MM.1S (cell line): Measurements from ENCODE around the gene GDPGP1.

Source experiments
- DNase-seq: peaks from one replicate; pipeline ENCODE4 v3.0.0-alpha.2; 2015
- H2AFZ ChIP-seq: fragments of 300-600 bp; sonication (generic); 2 replicates; pipeline ENCODE4 v1.6.0; 2016; ENCODE audit warnings: antibody characterized with exemption, low read length
- H3F3A ChIP-seq: fragments of 300-600 bp; sonication (generic); 2 replicates; pipeline ENCODE4 v1.6.1; 2016; ENCODE audit warnings: mild to moderate bottlenecking, antibody characterized with exemption, low read length, moderate library complexity, mixed read lengths; ENCODE audit not compliant: insufficient read depth
- H3K27ac ChIP-seq: fragments of 300-600 bp; sonication (generic); 2 replicates; pipeline ENCODE4 v1.5.1; 2016; ENCODE audit warnings: mild to moderate bottlenecking, low read length
- H3K27me3 ChIP-seq: fragments of 300-600 bp; sonication (generic); replicated peaks from 2 replicates; pipeline ENCODE4 v1.6.0; 2016; ENCODE audit warnings: low read length; ENCODE audit not compliant: insufficient read depth
- H3K36me3 ChIP-seq: fragments of 300-600 bp; sonication (generic); replicated peaks from 2 replicates; pipeline ENCODE4 v1.6.1; 2016; ENCODE audit warnings: mild to moderate bottlenecking, low read length, mixed read lengths; ENCODE audit not compliant: insufficient read depth
- H3K4me1 ChIP-seq: fragments of 300-600 bp; sonication (generic); 2 replicates; pipeline ENCODE4 v1.6.1; 2016; ENCODE audit warnings: low read length, mixed read lengths
- H3K4me2 ChIP-seq: fragments of 300-600 bp; sonication (generic); 2 replicates; pipeline ENCODE4 v1.6.0; 2016; ENCODE audit warnings: low read depth, low read length
- H3K4me3 ChIP-seq: fragments of 300-600 bp; sonication (generic); 2 replicates; pipeline ENCODE4 v1.5.1; 2016; ENCODE audit warnings: low read length, mixed read lengths
- H3K79me2 ChIP-seq: fragments of 300-600 bp; sonication (generic); 2 replicates; pipeline ENCODE4 v1.6.1; 2016; ENCODE audit warnings: mixed run types, low read length, mixed read lengths
- H3K9ac ChIP-seq: fragments of 300-600 bp; sonication (generic); 2 replicates; pipeline ENCODE4 v1.6.1; 2016; ENCODE audit warnings: low read length, mixed read lengths
- H3K9me2 ChIP-seq: fragments of 300-600 bp; sonication (generic); replicated peaks from 2 replicates; pipeline ENCODE4 v1.6.1; 2016; ENCODE audit warnings: mild to moderate bottlenecking, low read length, mixed read lengths; ENCODE audit not compliant: insufficient read depth
- H3K9me3 ChIP-seq: fragments of 300-600 bp; sonication (generic); replicated peaks from 2 replicates; pipeline ENCODE4 v1.6.1; 2016; ENCODE audit warnings: mild to moderate bottlenecking, low read length, mixed read lengths; ENCODE audit not compliant: insufficient read depth
- H4K20me1 ChIP-seq: fragments of 300-600 bp; sonication (generic); 2 replicates; pipeline ENCODE4 v1.6.1; 2016; ENCODE audit warnings: mild to moderate bottlenecking, low read length, moderate library complexity, mixed read lengths; ENCODE audit not compliant: insufficient read depth
- EZH2 ChIP-seq: fragments of 300-600 bp; sonication (generic); optimal IDR thresholded peaks from 2 replicates; pipeline ENCODE3; 2017; ENCODE audit warnings: low read depth, mild to moderate bottlenecking, antibody characterized with exemption, low read length, mixed read lengths
- EZH2phosphoT487 ChIP-seq: fragments of 300-600 bp; sonication (generic); IDR thresholded peaks from 2 replicates; pipeline ENCODE4 v1.6.1; 2018; ENCODE audit warnings: antibody characterized with exemption, low read length
- TF ChIP-seq, protein P1 (sequence below): fragments of 300-600 bp; sonication (generic); IDR thresholded peaks from 2 replicates; pipeline ENCODE4 v1.5.1; 2016; ENCODE audit warnings: antibody characterized with exemption, low read length, mixed read lengths

GDPGP1 gene

DNA sequence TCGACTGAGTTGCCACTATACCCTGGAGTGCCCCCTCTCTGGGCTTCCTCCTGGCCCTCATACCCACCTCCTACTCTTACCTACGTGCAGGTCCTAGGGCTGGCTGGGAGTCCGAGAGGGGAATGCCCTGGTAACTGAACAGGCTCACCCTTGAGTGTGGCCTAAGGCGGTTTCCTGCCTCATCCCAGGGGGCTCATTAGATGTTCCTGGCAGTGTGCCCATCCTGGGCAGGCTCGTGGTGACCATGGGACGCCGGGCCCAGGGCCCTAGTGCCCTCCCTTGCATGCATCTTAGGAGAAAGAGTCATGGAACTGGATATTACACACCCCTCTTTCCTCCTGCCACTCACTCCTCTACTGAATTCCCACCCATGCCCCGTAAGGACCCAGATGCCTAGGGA, 30.1 kb upstream of the GDPGP1 start:
- Histone ChIP-seq H3K4me2 (no peak overlapping the region), H3K9ac (no peak overlapping the region), H3K9me2 (no peaks in the 10 kb centered on the region), H3K9me3 (no peaks in the 10 kb centered on the region), H3K4me3 (no peak overlapping the region), H4K20me1 (0 out of 2 replicates have a peak, but pooled peaks cover 3% of the 10 kb centered on the region), H3F3A (peaks cover 12% of the 10 kb centered on the region; the same call in 1 of the 2 replicates), H3K36me3 (0 out of 2 replicates have a peak, but pooled peaks cover 3% of the 10 kb centered on the region), H3K27ac (no peak overlapping the region), H3K27me3 (no peaks in the 10 kb centered on the region), H3K79me2 (peaks cover 70% of the 10 kb centered on the region), H3K4me1 (peaks cover 10% of the 10 kb centered on the region), H2AFZ (no peak overlapping the region)
- no peak for TF ChIP-seq EZH2phosphoT487
- TF ChIP-seq, protein P1, sequence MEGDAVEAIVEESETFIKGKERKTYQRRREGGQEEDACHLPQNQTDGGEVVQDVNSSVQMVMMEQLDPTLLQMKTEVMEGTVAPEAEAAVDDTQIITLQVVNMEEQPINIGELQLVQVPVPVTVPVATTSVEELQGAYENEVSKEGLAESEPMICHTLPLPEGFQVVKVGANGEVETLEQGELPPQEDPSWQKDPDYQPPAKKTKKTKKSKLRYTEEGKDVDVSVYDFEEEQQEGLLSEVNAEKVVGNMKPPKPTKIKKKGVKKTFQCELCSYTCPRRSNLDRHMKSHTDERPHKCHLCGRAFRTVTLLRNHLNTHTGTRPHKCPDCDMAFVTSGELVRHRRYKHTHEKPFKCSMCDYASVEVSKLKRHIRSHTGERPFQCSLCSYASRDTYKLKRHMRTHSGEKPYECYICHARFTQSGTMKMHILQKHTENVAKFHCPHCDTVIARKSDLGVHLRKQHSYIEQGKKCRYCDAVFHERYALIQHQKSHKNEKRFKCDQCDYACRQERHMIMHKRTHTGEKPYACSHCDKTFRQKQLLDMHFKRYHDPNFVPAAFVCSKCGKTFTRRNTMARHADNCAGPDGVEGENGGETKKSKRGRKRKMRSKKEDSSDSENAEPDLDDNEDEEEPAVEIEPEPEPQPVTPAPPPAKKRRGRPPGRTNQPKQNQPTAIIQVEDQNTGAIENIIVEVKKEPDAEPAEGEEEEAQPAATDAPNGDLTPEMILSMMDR: no peak
- TF ChIP-seq EZH2: no peak
- no peak for DNase-seq

DNA sequence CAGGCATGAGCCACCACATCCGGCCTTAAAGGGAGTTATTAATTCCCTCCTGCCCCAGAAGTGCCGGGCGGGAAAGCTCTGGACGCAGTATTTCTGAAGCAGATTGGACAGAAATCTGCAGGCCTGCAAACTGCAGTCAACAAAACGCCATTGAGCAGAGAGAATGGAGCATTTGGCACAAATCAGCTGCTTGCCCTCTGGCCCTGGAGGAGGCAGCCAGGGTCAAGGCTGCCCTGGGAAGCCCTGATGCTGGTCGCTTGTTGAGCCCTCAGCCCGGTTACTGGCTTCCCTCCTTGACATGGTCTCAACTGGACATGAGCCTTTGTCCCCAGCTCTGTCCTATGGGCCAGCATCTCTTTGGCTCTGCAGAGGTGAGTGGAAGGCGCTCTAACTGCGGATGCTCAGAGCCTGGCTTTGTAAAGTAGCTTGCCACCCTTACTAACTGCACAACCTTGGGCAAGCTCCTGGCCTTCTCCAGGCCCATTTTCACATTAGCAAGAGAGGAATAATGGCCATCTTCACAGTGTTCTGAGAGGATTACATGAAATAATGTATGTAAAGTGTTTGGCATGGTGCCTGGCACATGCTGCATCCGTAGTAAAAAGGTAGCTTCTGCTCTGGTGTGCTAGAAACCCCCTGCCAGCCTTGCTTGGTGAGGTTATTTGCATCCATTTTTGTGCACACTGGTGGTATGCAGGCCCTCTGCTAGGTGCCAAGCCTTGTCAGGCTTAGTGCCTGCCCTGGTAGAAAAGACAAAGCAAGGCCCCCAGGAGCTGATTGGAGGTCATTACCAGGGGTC, 28.8 kb upstream of the GDPGP1 start:
- Histone ChIP-seq H3K27ac (no peak overlapping the region), H3K4me1 (peaks cover 10% of the 10 kb centered on the region), H4K20me1 (0 out of 2 replicates have a peak, but pooled peaks cover 3% of the 10 kb centered on the region), H3K4me2 (no peak overlapping the region), H3K9me2 (no peaks in the 10 kb centered on the region), H3K4me3 (no peak overlapping the region), H3K27me3 (no peaks in the 10 kb centered on the region), H2AFZ (no peak overlapping the region), H3K9ac (no peak overlapping the region), H3K9me3 (no peaks in the 10 kb centered on the region), H3F3A (peaks cover 7% of the 10 kb centered on the region; the same call in 1 of the 2 replicates), H3K36me3 (0 out of 2 replicates have a peak, but pooled peaks cover 3% of the 10 kb centered on the region), H3K79me2 (peaks cover 80% of the 10 kb centered on the region)
- TF ChIP-seq EZH2 (no peak), EZH2phosphoT487 (no peak)
- TF ChIP-seq, protein P1: no peak
- no peak for DNase-seq

DNA sequence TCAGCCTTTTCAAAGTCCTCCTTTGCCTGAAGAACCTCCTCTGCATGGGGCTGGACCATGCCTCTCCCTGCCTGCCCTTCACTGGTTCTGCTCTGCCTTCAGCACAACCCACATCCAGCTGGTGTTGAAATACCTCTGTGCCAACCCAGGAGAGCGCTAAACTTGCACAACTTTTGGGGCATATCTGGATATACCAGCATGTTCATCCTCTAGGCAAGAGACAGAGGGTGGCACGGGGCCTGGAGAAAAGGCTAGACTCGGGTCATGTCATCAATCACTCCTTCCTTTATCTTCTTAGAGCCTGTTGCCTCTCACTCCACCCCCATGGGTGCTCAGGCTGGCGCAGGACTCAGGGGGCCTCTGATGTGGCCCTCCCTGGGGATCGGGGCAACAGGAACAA, 28.1 kb upstream of the GDPGP1 start:
- TF ChIP-seq EZH2phosphoT487 (no peak), EZH2 (no peak)
- TF ChIP-seq, protein P1: no peak
- H3K4me3 ChIP-seq: no peak overlapping the region
- H3K4me2 ChIP-seq: no peak overlapping the region
- DNase-seq: no peak
- H3K36me3 ChIP-seq: 0 out of 2 replicates have a peak, but pooled peaks cover 3% of the 10 kb centered on the region
- no peaks in the 10 kb centered on the region for H3K27me3 ChIP-seq
- peaks cover under 1% of the 10 kb centered on the region; the same call in 1 of the 2 replicates for H3F3A ChIP-seq
- no peak overlapping the region for H3K9ac ChIP-seq
- H2AFZ ChIP-seq: no peak overlapping the region
- no peaks in the 10 kb centered on the region for H3K9me3 ChIP-seq
- H3K9me2 ChIP-seq: no peaks in the 10 kb centered on the region
- H3K4me1 ChIP-seq: peaks cover 6% of the 10 kb centered on the region
- H3K79me2 ChIP-seq: peaks cover 85% of the 10 kb centered on the region
- no peak overlapping the region for H3K27ac ChIP-seq
- 0 out of 2 replicates have a peak, but pooled peaks cover 3% of the 10 kb centered on the region for H4K20me1 ChIP-seq
